Mesothelial cell of epicardium (in vitro differentiated cells): ENCODE data around the gene GBP5. TPM values are rescaled to one million over a fixed set of nuclear protein-coding genes. Genes with fewer than 3 reads are reported as not detected.
"Not testable (repeated sequence)": the region's sequence is repeated elsewhere in the genome, so short reads cannot be mapped to it uniquely, and the experiment has no call there.

Source experiments
- DNase-seq, 2 experiments: peaks; one replicate each; pipeline ENCODE4 v3.0.0; 2021; ENCODE audit warnings: low spot score in 2 of 2; ENCODE audit not compliant: unreplicated experiment in 2 of 2
- H3K27ac Mint-ChIP-seq: 2 replicates; pipeline ENCODE4 v1.8.0; 2021; ENCODE audit warnings: mixed read lengths
- H3K27me3 Mint-ChIP-seq: 2 replicates; pipeline ENCODE4 v1.8.0; 2021; ENCODE audit warnings: low read depth, mixed read lengths
- H3K36me3 Mint-ChIP-seq: 2 replicates; pipeline ENCODE4 v1.8.0; 2021; ENCODE audit warnings: mixed read lengths
- H3K4me1 Mint-ChIP-seq: 2 replicates; pipeline ENCODE4 v1.8.0; 2021; ENCODE audit warnings: mixed read lengths
- H3K4me3 Mint-ChIP-seq: 2 replicates; pipeline ENCODE4 v1.8.0; 2021; ENCODE audit warnings: mild to moderate bottlenecking, moderate library complexity, mixed read lengths
- H3K9me3 Mint-ChIP-seq: 2 replicates; pipeline ENCODE4 v1.8.0; 2021; ENCODE audit warnings: mixed read lengths
- total RNA-seq: library from RNA; stranded (reverse); gene quantifications from 3 replicates; pipeline ENCODE4 v1.2.1, GENCODE V29; 2021
- TF ChIP-seq, protein P1 (sequence below): fragments of 200-600 bp; sonication (generic); IDR thresholded peaks from one replicate; pipeline ENCODE4 v1.5.0; 2021; ENCODE audit warnings: antibody characterized with exemption; ENCODE audit not compliant: unreplicated experiment

Gene GBP5
- total RNA-seq, 1 donor from 2014 or later: not detected

DNA sequence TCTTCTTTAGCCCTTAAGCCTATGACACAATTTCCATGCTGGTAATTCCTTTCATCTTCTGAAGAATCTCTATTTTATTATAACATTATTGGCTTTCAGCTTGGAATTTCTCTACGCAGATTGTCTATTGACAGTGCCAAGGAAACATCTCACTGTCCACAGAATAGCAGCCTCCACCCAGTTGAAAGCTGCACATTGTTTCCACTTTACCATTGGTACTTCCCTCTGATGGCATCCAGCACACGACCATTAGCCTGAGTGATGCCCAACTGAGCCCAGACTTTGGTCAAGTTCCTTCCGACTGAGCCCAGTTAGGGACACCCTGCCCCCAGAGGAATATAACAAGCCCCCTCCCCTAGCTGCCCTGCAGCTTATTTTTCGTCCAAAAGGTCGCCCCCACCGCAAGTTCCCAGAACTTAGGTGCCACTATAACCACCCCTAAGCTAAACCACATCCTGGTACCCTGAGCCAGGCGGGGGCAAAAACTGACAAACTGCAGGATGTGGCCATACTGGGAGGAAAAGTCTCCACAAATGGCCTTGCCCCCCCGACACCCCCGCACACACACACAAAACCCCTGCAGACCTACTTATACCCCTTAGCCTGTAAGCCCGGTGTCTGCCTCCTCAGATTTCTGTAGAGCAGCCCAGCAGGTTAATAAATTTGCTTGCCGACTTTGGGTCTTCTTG lies 13.2 kb downstream of the GBP5 start:
- peaks cover 26% of the 10 kb centered on the region for H3K4me1 Mint-ChIP-seq
- TF ChIP-seq, protein P1, sequence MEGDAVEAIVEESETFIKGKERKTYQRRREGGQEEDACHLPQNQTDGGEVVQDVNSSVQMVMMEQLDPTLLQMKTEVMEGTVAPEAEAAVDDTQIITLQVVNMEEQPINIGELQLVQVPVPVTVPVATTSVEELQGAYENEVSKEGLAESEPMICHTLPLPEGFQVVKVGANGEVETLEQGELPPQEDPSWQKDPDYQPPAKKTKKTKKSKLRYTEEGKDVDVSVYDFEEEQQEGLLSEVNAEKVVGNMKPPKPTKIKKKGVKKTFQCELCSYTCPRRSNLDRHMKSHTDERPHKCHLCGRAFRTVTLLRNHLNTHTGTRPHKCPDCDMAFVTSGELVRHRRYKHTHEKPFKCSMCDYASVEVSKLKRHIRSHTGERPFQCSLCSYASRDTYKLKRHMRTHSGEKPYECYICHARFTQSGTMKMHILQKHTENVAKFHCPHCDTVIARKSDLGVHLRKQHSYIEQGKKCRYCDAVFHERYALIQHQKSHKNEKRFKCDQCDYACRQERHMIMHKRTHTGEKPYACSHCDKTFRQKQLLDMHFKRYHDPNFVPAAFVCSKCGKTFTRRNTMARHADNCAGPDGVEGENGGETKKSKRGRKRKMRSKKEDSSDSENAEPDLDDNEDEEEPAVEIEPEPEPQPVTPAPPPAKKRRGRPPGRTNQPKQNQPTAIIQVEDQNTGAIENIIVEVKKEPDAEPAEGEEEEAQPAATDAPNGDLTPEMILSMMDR: no peak
- no peaks in the 10 kb centered on the region for H3K27me3 Mint-ChIP-seq
- H3K4me3 Mint-ChIP-seq: no peak overlapping the region
- DNase-seq: no peak
- H3K36me3 Mint-ChIP-seq: no peaks in the 10 kb centered on the region
- no peak overlapping the region for H3K27ac Mint-ChIP-seq
- H3K9me3 Mint-ChIP-seq: peaks cover under 1% of the 10 kb centered on the region

GRCh38 chr1:89257041-89257440 lies 15.6 kb downstream of the GBP5 start:
- TF ChIP-seq, protein P1: no peak
- H3K27me3 Mint-ChIP-seq: no peaks in the 10 kb centered on the region
- H3K27ac Mint-ChIP-seq: no peak overlapping the region
- DNase-seq: no peak
- no peak overlapping the region for H3K4me3 Mint-ChIP-seq
- H3K9me3 Mint-ChIP-seq: peaks cover 4% of the 10 kb centered on the region
- H3K4me1 Mint-ChIP-seq: peaks cover 18% of the 10 kb centered on the region
- H3K36me3 Mint-ChIP-seq: no peaks in the 10 kb centered on the region

DNA sequence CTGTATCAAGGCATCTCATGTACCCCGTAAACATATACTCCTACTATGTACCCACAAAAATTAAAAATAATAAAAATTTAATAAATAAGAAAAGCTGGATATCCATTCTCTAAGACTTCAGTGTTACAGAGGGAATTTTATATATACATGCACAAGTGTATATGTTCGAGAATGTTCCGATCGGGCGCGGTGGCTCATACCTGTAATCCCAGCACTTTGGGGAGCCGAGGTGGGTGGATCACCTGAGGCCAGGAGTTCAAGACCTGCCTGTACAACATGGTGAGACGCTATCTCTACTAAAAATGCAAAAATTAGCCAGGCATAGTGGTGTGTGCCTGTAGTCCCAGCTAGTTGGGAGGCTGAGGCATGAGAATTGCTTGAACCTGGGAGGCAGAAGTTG lies 17.1 kb downstream of the GBP5 start:
- not testable (repeated sequence) for H3K27me3 Mint-ChIP-seq, H3K4me3 Mint-ChIP-seq, H3K4me1 Mint-ChIP-seq, DNase-seq, H3K9me3 Mint-ChIP-seq, H3K27ac Mint-ChIP-seq, H3K36me3 Mint-ChIP-seq

GRCh38 chr1:89254658-89255287 lies 17.9 kb downstream of the GBP5 start:
- H3K36me3 Mint-ChIP-seq: no peaks in the 10 kb centered on the region
- DNase-seq: no peak
- H3K9me3 Mint-ChIP-seq: peaks cover 4% of the 10 kb centered on the region
- no peaks in the 10 kb centered on the region for H3K27me3 Mint-ChIP-seq
- TF ChIP-seq, protein P1: no peak
- no peak overlapping the region for H3K4me3 Mint-ChIP-seq
- no peaks in the 10 kb centered on the region for H3K4me1 Mint-ChIP-seq
- no peak overlapping the region for H3K27ac Mint-ChIP-seq

GRCh38 chr1:89243046-89243445 lies 29.6 kb downstream of the GBP5 start:
- no peak for DNase-seq
- Mint-ChIP-seq H3K4me1 (no peaks in the 10 kb centered on the region), H3K27ac (no peak overlapping the region), H3K4me3 (no peak overlapping the region), H3K36me3 (no peaks in the 10 kb centered on the region), H3K27me3 (peaks cover 16% of the 10 kb centered on the region), H3K9me3 (peaks cover 20% of the 10 kb centered on the region)
- TF ChIP-seq, protein P1: no peak

Other genes starting within 250 kb of the GBP5 start
- 6.4 to 7.2 TPM (median 6.6 TPM) in 3 replicates for gene GBP3, start 250.0 kb downstream of the GBP5 start, total RNA-seq
- 52.3 to 58.3 TPM (median 55.5 TPM) in 3 replicates for gene GBP1, start 207.7 kb downstream of the GBP5 start, total RNA-seq
- 3.8 to 4.4 TPM (median 4.1 TPM) in 3 replicates for gene GBP2, start 146.7 kb downstream of the GBP5 start, total RNA-seq
- not detected in 3 replicates for gene GBP7, start 96.9 kb downstream of the GBP5 start, total RNA-seq
- 4.8 to 6.7 TPM (median 5.5 TPM) in 3 replicates for gene GBP4, start 73.9 kb downstream of the GBP5 start, total RNA-seq
- gene GBP6, start 91.2 kb upstream of the GBP5 start, total RNA-seq: 0.07 to 0.13 TPM (median 0.09 TPM) in 3 replicates